Measurements from ENCODE around the gene GNG7.

- TF ChIP-seq FOXK2 (IDR thresholded peaks at IDR 0.05), result no peak
- no peak for TF ChIP-seq NFRKB (IDR thresholded peaks at IDR 0.05)
- TF ChIP-seq PKNOX1 (IDR thresholded peaks at IDR 0.05), result no peak
- no peak for TF ChIP-seq ELF4 (IDR thresholded peaks at IDR 0.05)
- TF ChIP-seq SP1 (IDR thresholded peaks at IDR 0.05), result no peak
Measured at GRCh38 chr19:2527171-2527570, 175.3 kb downstream of the GNG7 start.
